ENCODE data around the gene C1RL. TPM values are rescaled to one million over a fixed set of nuclear protein-coding genes. Genes with fewer than 3 reads are reported as not detected.

Gene C1RL
- total RNA-seq, 1 donor from 2014 or later = 19.2 TPM

GRCh38 chr12:7139200-7139599 lies 30.2 kb upstream of the C1RL start:
- intact Hi-C loops (cut with micrococcal nuclease) = no loop called here
- no peak for ATAC-seq (ENCODE audit: low read depth)
- Mint-ChIP-seq H3K4me1 (no peaks in the 10 kb centered on the region), H3K27ac (no peak overlapping the region), H3K9me3 (no peaks in the 10 kb centered on the region), H3K36me3 (ENCODE audit: low read depth) (peaks cover 27% of the 10 kb centered on the region), H3K27me3 (no peaks in the 10 kb centered on the region), H3K4me3 (no peak overlapping the region)
- no peak for TF ChIP-seq CTCF (IDR thresholded peaks at IDR 0.05)
- ChIA-PET POLR2A (interaction anchor here (0.9 kb wide), 1 partner anchor 272 kb away, joined by 3 read pairs; the partner anchor contains the start of gene TPI1), CTCF (no interaction called here)
- DNase-seq = no peak

- H3K27me3 Mint-ChIP-seq = no peaks in the 10 kb centered on the region
- no peak overlapping the region for H3K4me3 Mint-ChIP-seq
- no peak overlapping the region for H3K27ac Mint-ChIP-seq
- ATAC-seq (ENCODE audit: low read depth) = no peak
- no peak for DNase-seq
- no peaks in the 10 kb centered on the region for H3K9me3 Mint-ChIP-seq
- no peak for TF ChIP-seq CTCF (IDR thresholded peaks at IDR 0.05)
- peaks cover 27% of the 10 kb centered on the region for H3K36me3 Mint-ChIP-seq (ENCODE audit: low read depth)
- intact Hi-C loops (cut with micrococcal nuclease) = no loop called here
- no peaks in the 10 kb centered on the region for H3K4me1 Mint-ChIP-seq
- ChIA-PET CTCF (no interaction called here), POLR2A (no interaction called here)
These were observed 28.9 kb upstream of the C1RL start for GRCh38 chr12:7137908-7138307.

GRCh38 chr12:7136676-7137075 lies 27.7 kb upstream of the C1RL start:
- no peak for TF ChIP-seq CTCF (IDR thresholded peaks at IDR 0.05)
- ATAC-seq (ENCODE audit: low read depth) = no peak
- intact Hi-C loops (cut with micrococcal nuclease) = no loop called here
- no peak for DNase-seq
- peaks cover 2% of the 10 kb centered on the region for H3K4me1 Mint-ChIP-seq
- no peak overlapping the region for H3K27ac Mint-ChIP-seq
- no peaks in the 10 kb centered on the region for H3K27me3 Mint-ChIP-seq
- H3K36me3 Mint-ChIP-seq (ENCODE audit: low read depth) = peaks cover 27% of the 10 kb centered on the region
- ChIA-PET POLR2A (no interaction called here), CTCF (no interaction called here)
- H3K4me3 Mint-ChIP-seq = no peak overlapping the region
- H3K9me3 Mint-ChIP-seq = no peaks in the 10 kb centered on the region

GRCh38 chr12:7136071-7136470 lies 27.1 kb upstream of the C1RL start:
- no peaks in the 10 kb centered on the region for H3K9me3 Mint-ChIP-seq
- H3K4me1 Mint-ChIP-seq = peaks cover 6% of the 10 kb centered on the region
- no peak for DNase-seq
- H3K27me3 Mint-ChIP-seq = no peaks in the 10 kb centered on the region
- no peak for ATAC-seq (ENCODE audit: low read depth)
- intact Hi-C loops (cut with micrococcal nuclease) = no loop called here
- H3K36me3 Mint-ChIP-seq (ENCODE audit: low read depth) = peaks cover 27% of the 10 kb centered on the region
- TF ChIP-seq CTCF (IDR thresholded peaks at IDR 0.05) = no peak
- no peak overlapping the region for H3K4me3 Mint-ChIP-seq
- no peak overlapping the region for H3K27ac Mint-ChIP-seq
- CTCF ChIA-PET = no interaction called here
- POLR2A ChIA-PET = interaction anchor here (0.6 kb wide), 1 partner anchor 17 kb away, joined by 6 read pairs; no protein-coding TSS in a partner anchor

GRCh38 chr12:7134396-7135166 lies 25.6 kb upstream of the C1RL start:
- H3K27ac Mint-ChIP-seq = no peak overlapping the region
- H3K36me3 Mint-ChIP-seq (ENCODE audit: low read depth) = peaks cover 33% of the 10 kb centered on the region
- ATAC-seq (ENCODE audit: low read depth) = no peak
- no peaks in the 10 kb centered on the region for H3K27me3 Mint-ChIP-seq
- no peak for TF ChIP-seq CTCF (IDR thresholded peaks at IDR 0.05)
- POLR2A ChIA-PET = no interaction called here
- no peaks in the 10 kb centered on the region for H3K9me3 Mint-ChIP-seq
- no peak overlapping the region for H3K4me3 Mint-ChIP-seq
- no peak for DNase-seq
- peaks cover 14% of the 10 kb centered on the region for H3K4me1 Mint-ChIP-seq
- intact Hi-C loops (cut with micrococcal nuclease) = no loop called here
- CTCF ChIA-PET = no interaction called here

Data from activated B cell treated with CpG ODN at 0.5 μM for 24 hours (primary cell).